ENCODE measurements around the gene DNAJC24.

The DNAJC24 gene

GRCh38 chr11:31361743-31362142 is 7.9 kb upstream of the DNAJC24 start:
- POLR2A ChIA-PET: no interaction called here
- TF ChIP-seq, protein P1, sequence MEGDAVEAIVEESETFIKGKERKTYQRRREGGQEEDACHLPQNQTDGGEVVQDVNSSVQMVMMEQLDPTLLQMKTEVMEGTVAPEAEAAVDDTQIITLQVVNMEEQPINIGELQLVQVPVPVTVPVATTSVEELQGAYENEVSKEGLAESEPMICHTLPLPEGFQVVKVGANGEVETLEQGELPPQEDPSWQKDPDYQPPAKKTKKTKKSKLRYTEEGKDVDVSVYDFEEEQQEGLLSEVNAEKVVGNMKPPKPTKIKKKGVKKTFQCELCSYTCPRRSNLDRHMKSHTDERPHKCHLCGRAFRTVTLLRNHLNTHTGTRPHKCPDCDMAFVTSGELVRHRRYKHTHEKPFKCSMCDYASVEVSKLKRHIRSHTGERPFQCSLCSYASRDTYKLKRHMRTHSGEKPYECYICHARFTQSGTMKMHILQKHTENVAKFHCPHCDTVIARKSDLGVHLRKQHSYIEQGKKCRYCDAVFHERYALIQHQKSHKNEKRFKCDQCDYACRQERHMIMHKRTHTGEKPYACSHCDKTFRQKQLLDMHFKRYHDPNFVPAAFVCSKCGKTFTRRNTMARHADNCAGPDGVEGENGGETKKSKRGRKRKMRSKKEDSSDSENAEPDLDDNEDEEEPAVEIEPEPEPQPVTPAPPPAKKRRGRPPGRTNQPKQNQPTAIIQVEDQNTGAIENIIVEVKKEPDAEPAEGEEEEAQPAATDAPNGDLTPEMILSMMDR (IDR thresholded peaks at IDR 0.05; ENCODE audit: insufficient read depth, low read length, missing control alignments): no peak
- CTCF ChIA-PET: no interaction called here
- DNase-seq (ENCODE audit: low read depth, low spot score): no peak
- H3K4me3 ChIP-seq (ENCODE audit: low read depth, low read length): no peak overlapping the region

GRCh38 chr11:31366795-31367194 is 2.9 kb upstream of the DNAJC24 start:
- ChIA-PET POLR2A (no interaction called here), CTCF (no interaction called here)
- H3K4me3 ChIP-seq (ENCODE audit: low read depth, low read length): no peak overlapping the region
- DNase-seq (ENCODE audit: low read depth, low spot score): no peak
- TF ChIP-seq, protein P1 (IDR thresholded peaks at IDR 0.05; ENCODE audit: insufficient read depth, low read length, missing control alignments): no peak

- ChIA-PET POLR2A (no interaction called here), CTCF (interaction anchor here (1.8 kb wide), 1 partner anchor 21 kb away, joined by 7 read pairs; no protein-coding TSS in a partner anchor)
- no peak for DNase-seq (ENCODE audit: low read depth, low spot score)
- TF ChIP-seq, protein P1 (IDR thresholded peaks at IDR 0.05; ENCODE audit: insufficient read depth, low read length, missing control alignments): no peak
- H3K4me3 ChIP-seq (ENCODE audit: low read depth, low read length): no peak overlapping the region
Observed at GRCh38 chr11:31375879-31376278, 6.2 kb downstream of the DNAJC24 start.

DNA sequence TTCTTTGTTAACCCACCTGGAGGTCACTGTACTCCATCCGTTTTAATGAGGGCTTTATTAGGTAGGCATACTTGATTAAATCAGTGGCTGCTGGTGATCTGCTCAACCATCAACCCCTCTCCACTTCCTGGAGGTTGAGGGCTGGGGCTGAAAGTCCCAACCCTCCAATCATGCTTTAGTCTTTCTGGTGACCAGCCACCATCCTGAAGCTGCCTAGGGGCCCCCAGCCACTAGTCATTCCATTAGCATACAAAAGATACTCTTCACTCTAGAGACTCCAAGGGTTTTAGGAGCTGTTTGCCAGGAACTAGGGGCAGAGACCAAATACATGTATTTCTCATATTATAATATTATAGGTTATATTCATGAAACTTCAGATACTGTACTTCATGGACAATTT is 13.5 kb downstream of the DNAJC24 start:
- TF ChIP-seq, protein P1 (IDR thresholded peaks at IDR 0.05; ENCODE audit: insufficient read depth, low read length, missing control alignments): no peak
- ChIA-PET CTCF (interaction anchor here (1.4 kb wide), 1 partner anchor 15 kb away, joined by 4 read pairs; no protein-coding TSS in a partner anchor), POLR2A (no interaction called here)
- no peak overlapping the region for H3K4me3 ChIP-seq (ENCODE audit: low read depth, low read length)
- DNase-seq (ENCODE audit: low read depth, low spot score): no peak

DNA sequence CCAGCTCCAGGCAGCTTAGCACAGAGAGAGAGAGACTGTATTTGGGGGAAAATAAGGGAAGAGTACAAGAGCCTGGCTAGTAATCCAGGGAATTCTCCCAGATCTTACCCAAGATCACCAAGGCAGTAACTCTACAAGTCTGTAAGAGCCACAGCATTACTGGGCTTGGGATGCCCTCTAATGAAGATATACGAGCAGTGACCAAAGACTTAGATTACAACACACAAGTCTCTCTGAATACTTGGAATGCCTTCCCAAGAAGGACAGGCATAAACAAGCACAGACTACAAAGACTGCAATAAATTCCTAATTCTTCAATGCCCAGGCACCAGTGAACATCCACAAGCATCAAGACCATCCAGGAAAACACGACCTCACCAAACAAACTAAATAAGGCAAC is 17.7 kb downstream of the DNAJC24 start:
- CTCF ChIA-PET: interaction anchor here (1.3 kb wide), 1 partner anchor 788 kb away, joined by 5 read pairs; no protein-coding TSS in a partner anchor
- H3K4me3 ChIP-seq (ENCODE audit: low read depth, low read length): no peak overlapping the region
- TF ChIP-seq, protein P1 (IDR thresholded peaks at IDR 0.05; ENCODE audit: insufficient read depth, low read length, missing control alignments): no peak
- POLR2A ChIA-PET: no interaction called here
- peak; percentile 31 for DNase-seq (ENCODE audit: low read depth, low spot score)

GRCh38 chr11:31397239-31397834 is 27.7 kb downstream of the DNAJC24 start:
- POLR2A ChIA-PET: no interaction called here
- TF ChIP-seq, protein P1 (IDR thresholded peaks at IDR 0.05; ENCODE audit: insufficient read depth, low read length, missing control alignments): peak; percentile 30
- CTCF ChIA-PET: interaction anchor here (1.1 to 4.8 kb wide), 15 partner anchors 9 to 779 kb away, joined by 3 to 28 read pairs (median 6); no protein-coding TSS in a partner anchor
- DNase-seq (ENCODE audit: low read depth, low spot score): no peak
- H3K4me3 ChIP-seq (ENCODE audit: low read depth, low read length): no peak overlapping the region
